Activated CD8-positive, alpha-beta memory T cell treated with anti-CD3 and anti-CD28 coated beads, Interleukin-2, amount 50 U/mL, for 24 hours (primary cell): ENCODE results near the gene OVAAL.

Experiments used
- DNase-seq: peaks from one replicate; pipeline ENCODE4 v3.0.0-alpha.2; 2020; ENCODE audit errors: extremely low read depth

Gene OVAAL

DNA sequence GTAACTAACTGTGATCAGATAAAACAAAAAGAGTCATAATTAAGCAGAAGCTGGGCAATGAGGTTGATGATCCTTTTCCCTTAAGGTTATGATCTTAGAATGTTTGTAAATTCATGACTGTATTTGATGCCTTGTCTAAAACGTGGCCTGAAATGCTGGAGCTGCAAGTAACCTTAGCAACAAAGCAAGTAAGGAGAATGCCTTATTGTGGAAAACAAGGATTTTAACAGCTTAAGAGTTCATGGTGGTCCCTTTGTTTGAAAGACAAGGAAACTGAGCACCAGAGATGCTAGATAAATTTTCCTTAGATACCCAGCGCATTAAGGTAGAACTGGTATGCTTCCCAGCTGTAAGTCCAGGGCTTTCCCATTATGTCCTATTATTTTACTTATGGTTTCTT is 47.4 kb downstream of the OVAAL start:
- DNase-seq, result no peak

DNA sequence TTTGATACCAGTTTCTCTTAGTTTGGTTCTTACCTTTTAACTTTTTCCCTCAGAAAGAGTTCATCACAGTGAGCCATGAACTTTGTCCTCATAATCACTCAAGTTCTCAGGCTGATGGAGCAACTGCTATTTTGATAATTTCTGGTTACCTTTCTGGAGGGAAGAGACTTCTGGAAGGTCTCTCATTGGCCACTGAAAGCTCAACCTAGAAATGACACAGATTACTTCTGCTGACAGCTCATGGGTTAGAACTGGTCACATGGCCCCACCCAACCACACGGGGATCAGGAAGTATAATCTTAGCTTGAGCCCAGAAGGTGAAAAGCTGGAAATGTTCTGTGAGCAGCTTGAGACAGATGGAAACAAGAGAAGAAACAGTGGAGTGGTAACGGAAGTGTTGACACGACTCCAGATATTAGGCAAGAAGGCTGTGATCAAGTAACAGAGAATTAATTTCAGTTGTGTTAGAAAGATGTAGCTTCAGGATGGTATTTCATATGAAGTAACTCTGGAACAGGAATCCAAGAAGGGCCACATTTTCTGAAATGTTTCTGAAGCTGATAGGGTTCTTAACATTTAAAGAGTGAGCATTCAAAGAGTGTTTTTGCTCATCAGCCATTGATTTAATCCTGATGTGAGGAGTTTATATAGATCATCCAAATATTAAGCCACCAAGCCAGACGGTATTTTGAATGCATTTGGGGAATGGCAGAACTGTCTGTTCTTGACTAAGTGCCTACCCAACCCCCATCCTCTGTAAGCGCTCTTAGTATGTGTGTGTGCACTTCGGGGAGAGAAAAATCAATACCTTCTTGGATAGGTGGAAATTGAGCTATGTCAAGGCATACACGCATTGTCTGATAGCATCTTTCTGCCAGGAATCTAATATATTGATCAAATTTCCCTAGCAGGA is 51.1 kb downstream of the OVAAL start:
- no peak for DNase-seq

- DNase-seq, result no peak
Measured at GRCh38 chr1:180610556-180611015, 51.8 kb downstream of the OVAAL start.

DNA sequence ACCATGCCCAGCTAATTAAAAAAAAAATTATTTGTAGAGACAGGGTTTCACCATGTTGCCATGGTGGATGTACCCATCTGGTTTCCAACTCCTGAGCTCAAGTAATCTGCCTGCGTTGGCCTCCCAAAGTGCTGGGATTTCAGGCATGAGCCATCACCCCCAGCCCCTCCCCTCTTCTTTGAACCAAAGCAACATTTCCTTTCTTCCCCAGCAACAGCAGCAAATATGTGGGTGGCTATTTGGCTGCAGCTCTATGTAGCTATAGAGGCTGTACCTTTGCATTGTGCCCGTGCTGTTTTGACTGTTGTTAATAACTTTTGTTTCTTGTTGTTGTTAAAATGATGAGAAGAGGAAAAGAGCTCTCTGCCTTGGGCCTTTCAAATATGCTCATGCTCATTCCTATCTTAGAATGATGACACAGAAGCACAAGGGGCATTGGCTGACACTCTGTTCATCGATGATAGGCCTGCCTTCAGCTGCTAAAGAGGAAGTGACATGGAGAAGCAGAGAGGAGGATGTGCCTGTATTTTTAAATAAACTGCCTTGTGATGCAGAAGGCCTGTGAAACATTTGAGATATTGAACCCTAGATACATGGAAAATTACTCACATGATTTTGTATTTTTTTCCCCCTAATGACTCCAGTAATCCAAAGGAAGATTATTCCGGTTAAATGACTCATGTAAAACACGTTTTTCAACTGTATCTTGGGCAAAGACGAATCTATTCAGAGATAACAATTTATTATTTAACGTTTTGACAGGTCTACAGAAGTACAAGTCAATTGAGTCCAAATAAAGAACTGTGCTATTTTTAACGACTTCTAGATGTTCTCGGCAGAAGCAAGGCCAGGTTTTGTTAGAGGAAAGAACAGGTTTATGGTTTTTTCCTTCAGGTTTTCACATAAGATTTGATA is 52.5 kb downstream of the OVAAL start:
- no peak for DNase-seq

DNA sequence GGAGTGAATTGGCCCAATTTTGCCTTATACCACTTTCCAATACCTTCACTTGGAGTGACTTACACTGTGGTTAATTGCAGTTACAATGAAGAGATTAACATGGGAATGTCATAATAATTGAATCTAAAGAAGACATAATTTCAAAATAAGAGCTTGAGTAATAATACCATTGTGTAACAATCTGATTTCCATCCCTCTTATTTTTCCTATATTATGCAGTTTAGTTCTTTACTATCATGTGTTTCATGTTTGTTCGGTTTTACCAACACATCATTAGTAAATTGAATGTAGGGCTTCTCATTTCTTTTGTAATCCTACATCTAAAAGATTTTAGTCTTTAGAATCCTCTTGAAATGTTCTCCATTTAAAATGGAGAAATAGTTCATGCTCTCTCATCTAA is 53.9 kb downstream of the OVAAL start:
- DNase-seq, result no peak

- no peak for DNase-seq
Measured at GRCh38 chr1:180614730-180615129, 56.0 kb downstream of the OVAAL start.

DNA sequence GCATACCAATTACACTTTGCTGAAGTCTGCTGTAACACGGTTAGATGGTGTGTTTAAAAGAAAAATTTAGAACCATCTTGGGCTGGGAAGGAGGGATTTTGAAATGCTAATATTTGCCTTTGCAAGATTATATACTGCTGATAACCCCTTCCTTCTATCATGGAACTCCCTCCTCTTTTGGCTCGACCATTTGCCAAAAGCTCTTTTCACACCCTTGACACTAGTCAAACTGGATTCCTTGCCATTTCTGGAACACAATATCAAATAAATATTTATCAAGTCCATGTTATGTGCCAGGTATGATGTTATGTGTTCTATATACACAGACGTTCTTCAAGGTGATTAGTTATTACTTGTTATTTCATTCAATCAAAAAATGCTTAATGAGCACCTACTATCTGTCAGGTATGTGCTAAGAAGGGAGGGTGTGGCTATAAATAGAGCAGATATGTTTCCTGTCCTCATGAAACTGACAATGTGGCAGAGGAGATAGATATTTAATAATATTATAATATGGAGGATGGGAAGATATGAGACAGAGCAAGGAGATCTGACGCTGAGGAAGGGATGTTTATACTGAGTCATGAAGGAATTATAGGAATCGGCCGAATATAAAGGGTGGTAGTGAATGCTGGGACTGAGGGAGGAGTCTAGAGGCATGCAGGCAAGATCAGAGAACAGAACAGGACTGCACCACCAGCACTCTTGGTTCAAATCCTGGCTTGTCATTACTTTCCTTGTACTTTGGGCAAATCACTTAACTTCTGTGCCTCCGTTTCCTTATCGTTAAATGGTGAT is 56.9 kb downstream of the OVAAL start:
- DNase-seq, result no peak
